Progenitor cell of endocrine pancreas (in vitro differentiated cells): ENCODE results near the gene HOMEZ. TPM values are rescaled to one million over a fixed set of nuclear protein-coding genes. Genes with fewer than 3 reads are reported as not detected.

Experiments used
- DNase-seq: peaks from one replicate; pipeline ENCODE4 v3.0.0; 2021; ENCODE audit warnings: low spot score; ENCODE audit not compliant: unreplicated experiment
- H3K27ac Mint-ChIP-seq: 2 replicates; pipeline ENCODE4 v1.8.0; 2021; ENCODE audit warnings: mild to moderate bottlenecking, moderate library complexity, mixed read lengths
- H3K27me3 Mint-ChIP-seq: 2 replicates; pipeline ENCODE4 v1.8.0; 2021; ENCODE audit warnings: mixed read lengths
- H3K36me3 Mint-ChIP-seq: 2 replicates; pipeline ENCODE4 v1.8.0; 2022; ENCODE audit warnings: mixed read lengths; ENCODE audit not compliant: insufficient read depth
- H3K4me1 Mint-ChIP-seq: 2 replicates; pipeline ENCODE4 v1.8.0; 2021; ENCODE audit warnings: low read depth, mixed read lengths
- H3K4me3 Mint-ChIP-seq: 2 replicates; pipeline ENCODE4 v1.8.0; 2021; ENCODE audit warnings: low read depth, mild to moderate bottlenecking, moderate library complexity, mixed read lengths
- H3K9me3 Mint-ChIP-seq: 2 replicates; pipeline ENCODE4 v1.8.0; 2021; ENCODE audit warnings: low read depth, mixed read lengths
- total RNA-seq: library from RNA; stranded (reverse); gene quantifications from 2 replicates; pipeline ENCODE4 v1.2.1, GENCODE V29; 2021
- TF ChIP-seq, protein P1 (sequence below): fragments of 200-600 bp; sonication (generic); IDR thresholded peaks from one replicate; pipeline ENCODE4 v1.5.0; 2021; ENCODE audit warnings: antibody characterized with exemption, mild to moderate bottlenecking; ENCODE audit not compliant: unreplicated experiment

The HOMEZ gene
- total RNA-seq, 1 donor from 2014 or later = 21.1 TPM

DNA sequence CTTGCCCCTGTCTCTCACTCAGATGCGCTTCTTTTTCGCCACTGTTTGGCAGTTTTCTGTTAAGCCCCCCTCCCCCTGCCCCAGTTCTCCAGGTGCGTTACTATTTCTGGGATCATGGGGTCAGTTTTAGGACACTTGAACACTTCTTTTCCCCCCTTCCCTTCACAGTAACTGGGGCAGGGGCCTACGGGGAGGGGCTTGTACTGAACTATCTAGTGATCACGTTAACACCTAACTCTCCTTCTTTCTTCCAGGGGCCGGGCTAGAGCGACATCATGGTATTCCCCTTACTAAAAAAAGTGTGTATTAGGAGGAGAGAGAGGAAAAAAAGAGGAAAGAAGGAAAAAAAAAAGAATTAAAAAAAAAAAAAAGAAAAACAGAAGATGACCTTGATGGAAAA, 39.1 kb upstream of the HOMEZ start:
- Mint-ChIP-seq H3K9me3 (no peaks in the 10 kb centered on the region), H3K27ac (peak overlapping the region; percentile 62), H3K4me3 (no peak overlapping the region), H3K36me3 (peaks cover 19% of the 10 kb centered on the region), H3K4me1 (peaks cover 21% of the 10 kb centered on the region), H3K27me3 (no peaks in the 10 kb centered on the region)
- TF ChIP-seq, protein P1, sequence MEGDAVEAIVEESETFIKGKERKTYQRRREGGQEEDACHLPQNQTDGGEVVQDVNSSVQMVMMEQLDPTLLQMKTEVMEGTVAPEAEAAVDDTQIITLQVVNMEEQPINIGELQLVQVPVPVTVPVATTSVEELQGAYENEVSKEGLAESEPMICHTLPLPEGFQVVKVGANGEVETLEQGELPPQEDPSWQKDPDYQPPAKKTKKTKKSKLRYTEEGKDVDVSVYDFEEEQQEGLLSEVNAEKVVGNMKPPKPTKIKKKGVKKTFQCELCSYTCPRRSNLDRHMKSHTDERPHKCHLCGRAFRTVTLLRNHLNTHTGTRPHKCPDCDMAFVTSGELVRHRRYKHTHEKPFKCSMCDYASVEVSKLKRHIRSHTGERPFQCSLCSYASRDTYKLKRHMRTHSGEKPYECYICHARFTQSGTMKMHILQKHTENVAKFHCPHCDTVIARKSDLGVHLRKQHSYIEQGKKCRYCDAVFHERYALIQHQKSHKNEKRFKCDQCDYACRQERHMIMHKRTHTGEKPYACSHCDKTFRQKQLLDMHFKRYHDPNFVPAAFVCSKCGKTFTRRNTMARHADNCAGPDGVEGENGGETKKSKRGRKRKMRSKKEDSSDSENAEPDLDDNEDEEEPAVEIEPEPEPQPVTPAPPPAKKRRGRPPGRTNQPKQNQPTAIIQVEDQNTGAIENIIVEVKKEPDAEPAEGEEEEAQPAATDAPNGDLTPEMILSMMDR = no peak
- no peak for DNase-seq

DNA sequence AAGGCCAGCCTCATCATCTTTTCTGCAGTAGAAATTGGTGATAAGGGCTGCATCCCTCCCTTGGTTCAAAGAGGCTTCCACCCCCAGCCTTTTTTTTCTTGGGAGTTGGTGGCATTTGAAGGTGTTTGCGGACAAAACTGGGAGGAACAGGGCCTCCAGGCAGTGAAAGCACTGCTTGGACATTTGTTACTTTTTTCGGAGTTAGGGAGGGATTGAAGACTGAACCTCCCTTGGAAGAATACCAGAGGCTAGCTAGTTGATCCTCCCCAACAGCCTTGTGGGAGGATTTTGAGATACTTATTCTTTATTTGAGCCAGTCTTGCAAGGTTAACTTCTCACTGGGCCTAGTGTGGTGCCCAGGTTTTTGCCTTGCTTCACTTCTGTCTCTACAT, 38.5 kb upstream of the HOMEZ start:
- Mint-ChIP-seq H3K9me3 (no peaks in the 10 kb centered on the region), H3K27me3 (no peaks in the 10 kb centered on the region), H3K36me3 (peaks cover 23% of the 10 kb centered on the region), H3K4me3 (no peak overlapping the region), H3K4me1 (peaks cover 21% of the 10 kb centered on the region), H3K27ac (peak overlapping the region; percentile 37)
- no peak for DNase-seq
- TF ChIP-seq, protein P1 = no peak

DNA sequence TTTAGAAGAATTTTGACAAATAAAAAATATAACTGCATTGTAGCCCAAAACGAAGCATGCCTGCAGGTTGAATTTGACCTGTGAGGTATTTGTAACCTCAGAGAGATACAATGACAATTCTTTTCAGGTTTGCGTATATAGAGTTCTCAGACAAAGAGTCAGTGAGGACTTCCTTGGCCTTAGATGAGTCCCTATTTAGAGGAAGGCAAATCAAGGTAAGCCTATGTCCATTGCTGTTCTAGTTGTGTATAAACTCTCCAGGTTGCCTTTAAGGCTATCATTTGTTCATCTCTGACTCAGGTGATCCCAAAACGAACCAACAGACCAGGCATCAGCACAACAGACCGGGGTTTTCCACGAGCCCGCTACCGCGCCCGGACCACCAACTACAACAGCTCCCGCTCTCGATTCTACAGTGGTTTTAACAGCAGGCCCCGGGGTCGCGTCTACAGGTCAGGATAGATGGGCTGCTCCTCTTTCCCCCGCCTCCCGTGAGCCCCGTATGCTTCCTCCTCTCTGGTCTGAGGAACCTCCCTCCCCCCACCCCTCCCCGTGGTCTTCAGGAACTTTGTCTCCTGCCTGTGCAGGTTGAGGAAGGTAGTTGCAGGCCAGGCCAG, 38.0 kb upstream of the HOMEZ start:
- Mint-ChIP-seq H3K27me3 (no peaks in the 10 kb centered on the region), H3K4me1 (peaks cover 21% of the 10 kb centered on the region), H3K36me3 (peaks cover 23% of the 10 kb centered on the region), H3K27ac (no peak overlapping the region), H3K4me3 (no peak overlapping the region), H3K9me3 (no peaks in the 10 kb centered on the region)
- no peak for DNase-seq
- TF ChIP-seq, protein P1 = no peak

DNA sequence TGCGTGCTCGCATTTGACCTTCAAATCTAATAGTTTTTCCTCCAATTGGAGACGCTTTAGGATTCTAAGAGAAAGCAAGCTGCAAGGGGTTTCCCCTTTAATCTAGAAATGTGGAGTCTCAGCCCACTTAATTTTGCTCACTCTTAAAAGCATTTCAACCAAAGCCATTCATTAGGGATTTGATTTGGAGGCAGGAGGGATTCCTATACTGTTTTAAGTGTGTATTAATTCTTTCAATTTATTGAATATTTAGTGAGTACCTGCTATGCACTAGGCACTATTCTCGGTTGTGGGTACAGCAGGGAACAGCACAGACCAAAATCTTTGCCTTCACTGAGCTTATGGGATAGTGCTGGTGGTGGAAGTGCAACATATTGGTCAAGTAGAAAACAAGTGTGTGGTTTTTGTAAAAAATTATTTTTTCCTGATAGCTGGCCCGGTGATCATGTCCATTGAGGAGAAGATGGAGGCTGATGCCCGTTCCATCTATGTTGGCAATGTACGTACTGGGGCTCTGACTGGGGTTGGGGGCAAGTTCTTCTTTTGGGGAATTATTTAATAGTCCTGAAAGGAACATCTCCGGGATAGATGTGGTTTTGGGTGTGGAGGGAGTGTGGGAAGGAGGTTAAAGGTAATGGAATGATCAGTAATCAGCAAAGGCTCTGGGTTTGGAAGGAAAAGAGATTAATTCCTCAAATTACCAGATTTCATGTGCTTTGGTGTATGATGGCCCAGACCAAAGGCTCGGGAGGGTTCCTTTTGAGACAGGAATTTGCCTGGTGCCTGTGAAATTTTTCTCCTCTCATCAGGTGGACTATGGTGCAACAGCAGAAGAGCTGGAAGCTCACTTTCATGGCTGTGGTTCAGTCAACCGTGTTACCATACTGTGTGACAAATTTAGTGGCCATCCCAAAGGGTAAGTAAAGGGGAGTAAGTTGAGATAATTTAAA, 36.9 kb upstream of the HOMEZ start:
- Mint-ChIP-seq H3K4me1 (peaks cover 21% of the 10 kb centered on the region), H3K27ac (peak overlapping the region; percentile 99), H3K27me3 (no peaks in the 10 kb centered on the region), H3K9me3 (no peaks in the 10 kb centered on the region), H3K36me3 (peaks cover 23% of the 10 kb centered on the region), H3K4me3 (peak overlapping the region; percentile 98)
- TF ChIP-seq, protein P1 = no peak
- no peak for DNase-seq
